ENCODE data around the gene GPX7.

The GPX7 gene

GRCh38 chr1:52579415-52579814, 22.8 kb upstream of the GPX7 start:
- no peaks in the 10 kb centered on the region for H3F3A ChIP-seq (ENCODE audit: insufficient read depth)
- H3K4me2 ChIP-seq (ENCODE audit: low read depth, low read length, poor library complexity, severe bottlenecking): no peak overlapping the region
- no peak overlapping the region for H3K4me3 ChIP-seq (ENCODE audit: insufficient read depth, low read length, poor library complexity, severe bottlenecking)
- TF ChIP-seq CTCF (IDR thresholded peaks at IDR 0.05; ENCODE audit: insufficient read depth, low read length, poor library complexity, severe bottlenecking) (no peak), EZH2phosphoT487 (conservative IDR thresholded peaks at IDR 0.05; ENCODE audit: low read length) (no peak)
- no peaks in the 10 kb centered on the region for H4K20me1 ChIP-seq (ENCODE audit: low read depth, low read length)
- no peaks in the 10 kb centered on the region for H3K9me3 ChIP-seq (ENCODE audit: insufficient read depth, low read length)
- H3K9ac ChIP-seq (ENCODE audit: low read length): no peak overlapping the region
- no peak overlapping the region for H3K27ac ChIP-seq (ENCODE audit: low read depth, low read length)
- no peaks in the 10 kb centered on the region for H3K9me2 ChIP-seq (replicated peaks; ENCODE audit: insufficient read depth, low read length)
- no peaks in the 10 kb centered on the region for H3K36me3 ChIP-seq (ENCODE audit: low read length)
- H2AFZ ChIP-seq (ENCODE audit: low read depth, low read length, severe bottlenecking): no peak overlapping the region
- no peaks in the 10 kb centered on the region for H3K79me2 ChIP-seq (ENCODE audit: insufficient read depth, low read length)
- H3K27me3 ChIP-seq (ENCODE audit: low read length): no peaks in the 10 kb centered on the region

GRCh38 chr1:52580283-52580682, 21.9 kb upstream of the GPX7 start:
- H4K20me1 ChIP-seq (ENCODE audit: low read depth, low read length): no peaks in the 10 kb centered on the region
- no peaks in the 10 kb centered on the region for H3K9me2 ChIP-seq (replicated peaks; ENCODE audit: insufficient read depth, low read length)
- H3K79me2 ChIP-seq (ENCODE audit: insufficient read depth, low read length): no peaks in the 10 kb centered on the region
- H3K9me3 ChIP-seq (ENCODE audit: insufficient read depth, low read length): no peaks in the 10 kb centered on the region
- H3K27ac ChIP-seq (ENCODE audit: low read depth, low read length): no peak overlapping the region
- H3K4me2 ChIP-seq (ENCODE audit: low read depth, low read length, poor library complexity, severe bottlenecking): no peak overlapping the region
- no peak overlapping the region for H2AFZ ChIP-seq (ENCODE audit: low read depth, low read length, severe bottlenecking)
- no peak for TF ChIP-seq CTCF (IDR thresholded peaks at IDR 0.05; ENCODE audit: insufficient read depth, low read length, poor library complexity, severe bottlenecking)
- TF ChIP-seq EZH2phosphoT487 (conservative IDR thresholded peaks at IDR 0.05; ENCODE audit: low read length): no peak
- H3K9ac ChIP-seq (ENCODE audit: low read length): no peak overlapping the region
- H3K4me3 ChIP-seq (ENCODE audit: insufficient read depth, low read length, poor library complexity, severe bottlenecking): no peak overlapping the region
- H3F3A ChIP-seq (ENCODE audit: insufficient read depth): no peaks in the 10 kb centered on the region
- H3K36me3 ChIP-seq (ENCODE audit: low read length): no peaks in the 10 kb centered on the region
- H3K27me3 ChIP-seq (ENCODE audit: low read length): no peaks in the 10 kb centered on the region

- Histone ChIP-seq H3K27me3 (ENCODE audit: low read length) (no peaks in the 10 kb centered on the region), H3K79me2 (ENCODE audit: insufficient read depth, low read length) (no peaks in the 10 kb centered on the region), H3K9me3 (ENCODE audit: insufficient read depth, low read length) (no peaks in the 10 kb centered on the region), H3K36me3 (ENCODE audit: low read length) (no peaks in the 10 kb centered on the region), H4K20me1 (ENCODE audit: low read depth, low read length) (no peaks in the 10 kb centered on the region), H3K4me3 (ENCODE audit: insufficient read depth, low read length, poor library complexity, severe bottlenecking) (no peak overlapping the region), H3K27ac (ENCODE audit: low read depth, low read length) (no peak overlapping the region), H3K9me2 (replicated peaks; ENCODE audit: insufficient read depth, low read length) (no peaks in the 10 kb centered on the region), H3F3A (ENCODE audit: insufficient read depth) (no peaks in the 10 kb centered on the region), H2AFZ (ENCODE audit: low read depth, low read length, severe bottlenecking) (no peak overlapping the region), H3K4me2 (ENCODE audit: low read depth, low read length, poor library complexity, severe bottlenecking) (no peak overlapping the region), H3K9ac (ENCODE audit: low read length) (no peak overlapping the region)
- TF ChIP-seq EZH2phosphoT487 (conservative IDR thresholded peaks at IDR 0.05; ENCODE audit: low read length) (no peak), CTCF (IDR thresholded peaks at IDR 0.05; ENCODE audit: insufficient read depth, low read length, poor library complexity, severe bottlenecking) (no peak)
Measured at GRCh38 chr1:52582116-52582696, 20.0 kb upstream of the GPX7 start.

All from SU-DHL-6 (cell line).